WTC11 (cell line): ENCODE results near the gene NELFCD. TPM values are rescaled to one million over a fixed set of nuclear protein-coding genes. Genes with fewer than 3 reads are reported as not detected.

Experiments
- ATAC-seq: fragments of 200-7000 bp; cut with Tn5 transposase; 2 replicates; pipeline ENCODE4 v1.10.0; 2021; ENCODE audit warnings: mild to moderate bottlenecking, moderate library complexity
- CTCF ChIA-PET: fragments of 300-600 bp; sonication (Branson Sonifier 250); formaldehyde crosslinking; loops from one replicate; lab custom pipeline; 2021; ENCODE audit warnings: antibody characterized with exemption; lab: Charles Lee
- POLR2A ChIA-PET: fragments of 350-600 bp; sonication (Branson Sonifier 250); formaldehyde crosslinking; loops from one replicate; lab custom pipeline; 2021; ENCODE audit warnings: antibody characterized with exemption; lab: Charles Lee
- DNase-seq: peaks from one replicate; pipeline ENCODE4 v3.0.0; 2021; ENCODE audit warnings: low spot score
- H3K27ac Mint-ChIP-seq: 2 replicates; pipeline ENCODE4 v1.8.0; 2021; ENCODE audit warnings: mixed read lengths
- H3K27me3 Mint-ChIP-seq: 2 replicates; pipeline ENCODE4 v1.8.0; 2021; ENCODE audit warnings: low read depth, mild to moderate bottlenecking, moderate library complexity, mixed read lengths
- H3K36me3 Mint-ChIP-seq: 2 replicates; pipeline ENCODE4 v1.8.0; 2021; ENCODE audit warnings: mixed read lengths
- H3K4me1 Mint-ChIP-seq: 2 replicates; pipeline ENCODE4 v1.8.0; 2022; ENCODE audit warnings: mixed read lengths
- H3K4me3 Mint-ChIP-seq: 2 replicates; pipeline ENCODE4 v1.8.0; 2021; ENCODE audit warnings: mild to moderate bottlenecking, moderate library complexity, mixed read lengths
- H3K9me3 Mint-ChIP-seq: 2 replicates; pipeline ENCODE4 v1.8.0; 2021; ENCODE audit warnings: mixed read lengths
- ATF1 ChIP-seq: sonication (generic); formaldehyde crosslinking; IDR thresholded peaks from 2 replicates; pipeline ENCODE4 v1.8.1; 2023; ENCODE audit warnings: mild to moderate bottlenecking, moderate library complexity, missing genetic modification reagents
- CBFB ChIP-seq: sonication (generic); formaldehyde crosslinking; IDR thresholded peaks from 2 replicates; pipeline ENCODE4 v1.8.1; 2022; ENCODE audit warnings: mild to moderate bottlenecking, low read depth, missing genetic modification reagents
- CREB1 ChIP-seq: sonication (generic); formaldehyde crosslinking; IDR thresholded peaks from 2 replicates; pipeline ENCODE4 v1.8.0; 2023; ENCODE audit warnings: mild to moderate bottlenecking, missing genetic modification reagents
- CREM ChIP-seq: sonication (generic); formaldehyde crosslinking; IDR thresholded peaks from 2 replicates; pipeline ENCODE4 v1.8.1; 2022; ENCODE audit warnings: mild to moderate bottlenecking, missing genetic modification reagents, moderate library complexity
- FOXJ3 ChIP-seq: sonication (generic); formaldehyde crosslinking; IDR thresholded peaks from 2 replicates; pipeline ENCODE4 v1.9.0; 2021; ENCODE audit warnings: missing genetic modification reagents, mild to moderate bottlenecking, borderline replicate concordance
- JAZF1 ChIP-seq: fragments of 250-450 bp; sonication (Bioruptor Pico); IDR thresholded peaks from 2 replicates; pipeline ENCODE4 v1.9.0; 2021; ENCODE audit warnings: moderate library complexity, mild to moderate bottlenecking, inconsistent platforms
- KAT7 ChIP-seq: sonication (generic); formaldehyde crosslinking; IDR thresholded peaks from 2 replicates; pipeline ENCODE4 v1.8.1; 2023; ENCODE audit warnings: missing genetic modification reagents, mild to moderate bottlenecking, borderline replicate concordance
- MYBL2 ChIP-seq: sonication (generic); formaldehyde crosslinking; IDR thresholded peaks from 2 replicates; pipeline ENCODE4 v1.8.1; 2023; ENCODE audit warnings: mild to moderate bottlenecking, moderate library complexity, missing genetic modification reagents
- NFE2L1 ChIP-seq: sonication (generic); formaldehyde crosslinking; IDR thresholded peaks from 2 replicates; pipeline ENCODE4 v1.8.1; 2023; ENCODE audit warnings: missing genetic modification reagents
- RORB ChIP-seq: fragments of 250-450 bp; sonication (Bioruptor Pico); IDR thresholded peaks from 2 replicates; pipeline ENCODE4 v1.9.0; 2021; ENCODE audit warnings: mild to moderate bottlenecking
- TEAD1 ChIP-seq: sonication (generic); formaldehyde crosslinking; IDR thresholded peaks from 2 replicates; pipeline ENCODE4 v1.8.0; 2022; ENCODE audit warnings: mild to moderate bottlenecking, missing genetic modification reagents
- ZBTB21 ChIP-seq: sonication (generic); formaldehyde crosslinking; IDR thresholded peaks from 2 replicates; pipeline ENCODE4 v1.8.1; 2023; ENCODE audit warnings: mild to moderate bottlenecking, missing genetic modification reagents, borderline replicate concordance
- ZNF121 ChIP-seq: sonication (generic); formaldehyde crosslinking; IDR thresholded peaks from 2 replicates; pipeline ENCODE4 v1.8.0; 2023; ENCODE audit warnings: missing genetic modification reagents
- ZNF317 ChIP-seq: sonication (generic); formaldehyde crosslinking; IDR thresholded peaks from 2 replicates; pipeline ENCODE4 v1.8.1; 2023; ENCODE audit warnings: low read depth, mild to moderate bottlenecking, moderate library complexity, missing genetic modification reagents, borderline replicate concordance
- total RNA-seq: library from RNA; stranded (reverse); gene quantifications from 3 replicates; pipeline ENCODE4 v1.2.3, GENCODE V29; 2021
- TF ChIP-seq, protein P1 (sequence below): sonication (generic); formaldehyde crosslinking; IDR thresholded peaks from 2 replicates; pipeline ENCODE4 v1.8.0; 2023; ENCODE audit warnings: missing genetic modification reagents, mild to moderate bottlenecking, borderline replicate concordance
- TF ChIP-seq, protein P2 (sequence below): sonication (generic); formaldehyde crosslinking; IDR thresholded peaks from 2 replicates; pipeline ENCODE4 v1.8.1; 2023; ENCODE audit warnings: mild to moderate bottlenecking, missing genetic modification reagents
- TF ChIP-seq, protein P3 (sequence below): sonication (generic); formaldehyde crosslinking; IDR thresholded peaks from 2 replicates; pipeline ENCODE4 v1.8.1; 2023; ENCODE audit warnings: mild to moderate bottlenecking, moderate library complexity, missing genetic modification reagents
- TF ChIP-seq, protein P4 (sequence below): sonication (generic); formaldehyde crosslinking; IDR thresholded peaks from 2 replicates; pipeline ENCODE4 v1.8.1; 2023; ENCODE audit warnings: mild to moderate bottlenecking, missing genetic modification reagents, moderate library complexity
- TF ChIP-seq, protein P5 (sequence below): fragments of 250-450 bp; sonication (Bioruptor Pico); IDR thresholded peaks from 2 replicates; pipeline ENCODE4 v1.9.0; 2021; ENCODE audit warnings: mild to moderate bottlenecking
- TF ChIP-seq, protein P6 (sequence below): sonication (generic); formaldehyde crosslinking; IDR thresholded peaks from 2 replicates; pipeline ENCODE4 v1.8.0; 2022; ENCODE audit warnings: mild to moderate bottlenecking, missing genetic modification reagents
- TF ChIP-seq, protein P7 (sequence below): sonication (generic); formaldehyde crosslinking; IDR thresholded peaks from 2 replicates; pipeline ENCODE4 v1.8.0; 2023; ENCODE audit warnings: mild to moderate bottlenecking, missing genetic modification reagents

Gene NELFCD
- total RNA-seq, 1 experiment from 2014 or later: 66.9 TPM

DNA sequence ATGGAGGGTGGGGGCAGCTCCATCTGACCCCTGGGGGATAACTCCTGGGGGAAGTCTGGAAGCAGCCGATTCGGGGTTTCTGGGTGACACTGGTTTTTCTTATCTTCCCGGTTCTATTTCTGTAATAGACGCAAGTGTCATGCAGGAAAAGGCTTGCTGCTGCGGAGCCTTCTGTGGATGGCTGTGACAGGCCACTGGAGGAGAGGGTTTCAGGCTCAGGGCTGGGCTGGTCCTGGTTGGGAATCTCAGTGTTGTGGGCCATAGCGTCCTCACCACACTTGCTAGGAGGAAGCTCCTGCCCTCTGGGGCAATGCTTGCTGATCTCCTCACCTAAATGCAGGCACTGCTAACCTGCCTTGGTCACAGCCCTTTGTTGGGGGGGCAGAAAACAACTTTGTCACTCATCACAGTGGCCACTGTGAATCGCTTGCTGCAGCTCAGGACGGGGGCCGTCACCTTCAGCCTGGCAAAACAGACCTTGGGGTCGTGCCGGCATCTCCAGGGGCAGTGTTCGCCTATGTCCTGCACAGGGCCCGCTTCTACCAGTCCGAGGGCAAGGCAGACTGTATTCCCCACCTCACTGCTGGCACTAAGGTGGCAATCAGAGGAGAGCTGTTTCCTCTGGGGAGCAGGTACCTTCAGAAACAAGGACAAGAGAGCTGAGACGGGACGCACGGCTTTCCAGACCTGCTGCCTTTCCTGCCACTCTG is 33.8 kb downstream of the NELFCD start:
- Mint-ChIP-seq H3K36me3 (no peaks in the 10 kb centered on the region), H3K27me3 (peaks cover 24% of the 10 kb centered on the region)
- POLR2A ChIA-PET: no interaction called here
- TF ChIP-seq, protein P1, sequence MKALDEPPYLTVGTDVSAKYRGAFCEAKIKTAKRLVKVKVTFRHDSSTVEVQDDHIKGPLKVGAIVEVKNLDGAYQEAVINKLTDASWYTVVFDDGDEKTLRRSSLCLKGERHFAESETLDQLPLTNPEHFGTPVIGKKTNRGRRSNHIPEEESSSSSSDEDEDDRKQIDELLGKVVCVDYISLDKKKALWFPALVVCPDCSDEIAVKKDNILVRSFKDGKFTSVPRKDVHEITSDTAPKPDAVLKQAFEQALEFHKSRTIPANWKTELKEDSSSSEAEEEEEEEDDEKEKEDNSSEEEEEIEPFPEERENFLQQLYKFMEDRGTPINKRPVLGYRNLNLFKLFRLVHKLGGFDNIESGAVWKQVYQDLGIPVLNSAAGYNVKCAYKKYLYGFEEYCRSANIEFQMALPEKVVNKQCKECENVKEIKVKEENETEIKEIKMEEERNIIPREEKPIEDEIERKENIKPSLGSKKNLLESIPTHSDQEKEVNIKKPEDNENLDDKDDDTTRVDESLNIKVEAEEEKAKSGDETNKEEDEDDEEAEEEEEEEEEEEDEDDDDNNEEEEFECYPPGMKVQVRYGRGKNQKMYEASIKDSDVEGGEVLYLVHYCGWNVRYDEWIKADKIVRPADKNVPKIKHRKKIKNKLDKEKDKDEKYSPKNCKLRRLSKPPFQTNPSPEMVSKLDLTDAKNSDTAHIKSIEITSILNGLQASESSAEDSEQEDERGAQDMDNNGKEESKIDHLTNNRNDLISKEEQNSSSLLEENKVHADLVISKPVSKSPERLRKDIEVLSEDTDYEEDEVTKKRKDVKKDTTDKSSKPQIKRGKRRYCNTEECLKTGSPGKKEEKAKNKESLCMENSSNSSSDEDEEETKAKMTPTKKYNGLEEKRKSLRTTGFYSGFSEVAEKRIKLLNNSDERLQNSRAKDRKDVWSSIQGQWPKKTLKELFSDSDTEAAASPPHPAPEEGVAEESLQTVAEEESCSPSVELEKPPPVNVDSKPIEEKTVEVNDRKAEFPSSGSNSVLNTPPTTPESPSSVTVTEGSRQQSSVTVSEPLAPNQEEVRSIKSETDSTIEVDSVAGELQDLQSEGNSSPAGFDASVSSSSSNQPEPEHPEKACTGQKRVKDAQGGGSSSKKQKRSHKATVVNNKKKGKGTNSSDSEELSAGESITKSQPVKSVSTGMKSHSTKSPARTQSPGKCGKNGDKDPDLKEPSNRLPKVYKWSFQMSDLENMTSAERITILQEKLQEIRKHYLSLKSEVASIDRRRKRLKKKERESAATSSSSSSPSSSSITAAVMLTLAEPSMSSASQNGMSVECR (CRISPR knock-in tag): no peak
- TF ChIP-seq, protein P2, sequence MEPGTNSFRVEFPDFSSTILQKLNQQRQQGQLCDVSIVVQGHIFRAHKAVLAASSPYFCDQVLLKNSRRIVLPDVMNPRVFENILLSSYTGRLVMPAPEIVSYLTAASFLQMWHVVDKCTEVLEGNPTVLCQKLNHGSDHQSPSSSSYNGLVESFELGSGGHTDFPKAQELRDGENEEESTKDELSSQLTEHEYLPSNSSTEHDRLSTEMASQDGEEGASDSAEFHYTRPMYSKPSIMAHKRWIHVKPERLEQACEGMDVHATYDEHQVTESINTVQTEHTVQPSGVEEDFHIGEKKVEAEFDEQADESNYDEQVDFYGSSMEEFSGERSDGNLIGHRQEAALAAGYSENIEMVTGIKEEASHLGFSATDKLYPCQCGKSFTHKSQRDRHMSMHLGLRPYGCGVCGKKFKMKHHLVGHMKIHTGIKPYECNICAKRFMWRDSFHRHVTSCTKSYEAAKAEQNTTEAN (CRISPR knock-in tag): no peak
- TF ChIP-seq, protein P3, sequence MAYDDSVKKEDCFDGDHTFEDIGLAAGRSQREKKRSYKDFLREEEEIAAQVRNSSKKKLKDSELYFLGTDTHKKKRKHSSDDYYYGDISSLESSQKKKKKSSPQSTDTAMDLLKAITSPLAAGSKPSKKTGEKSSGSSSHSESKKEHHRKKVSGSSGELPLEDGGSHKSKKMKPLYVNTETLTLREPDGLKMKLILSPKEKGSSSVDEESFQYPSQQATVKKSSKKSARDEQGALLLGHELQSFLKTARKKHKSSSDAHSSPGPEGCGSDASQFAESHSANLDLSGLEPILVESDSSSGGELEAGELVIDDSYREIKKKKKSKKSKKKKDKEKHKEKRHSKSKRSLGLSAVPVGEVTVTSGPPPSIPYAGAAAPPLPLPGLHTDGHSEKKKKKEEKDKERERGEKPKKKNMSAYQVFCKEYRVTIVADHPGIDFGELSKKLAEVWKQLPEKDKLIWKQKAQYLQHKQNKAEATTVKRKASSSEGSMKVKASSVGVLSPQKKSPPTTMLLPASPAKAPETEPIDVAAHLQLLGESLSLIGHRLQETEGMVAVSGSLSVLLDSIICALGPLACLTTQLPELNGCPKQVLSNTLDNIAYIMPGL: no peak
- no peak for TF ChIP-seq JAZF1 (CRISPR knock-in tag)
- TF ChIP-seq, protein P4, sequence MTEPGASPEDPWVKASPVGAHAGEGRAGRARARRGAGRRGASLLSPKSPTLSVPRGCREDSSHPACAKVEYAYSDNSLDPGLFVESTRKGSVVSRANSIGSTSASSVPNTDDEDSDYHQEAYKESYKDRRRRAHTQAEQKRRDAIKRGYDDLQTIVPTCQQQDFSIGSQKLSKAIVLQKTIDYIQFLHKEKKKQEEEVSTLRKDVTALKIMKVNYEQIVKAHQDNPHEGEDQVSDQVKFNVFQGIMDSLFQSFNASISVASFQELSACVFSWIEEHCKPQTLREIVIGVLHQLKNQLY (CRISPR knock-in tag): no peak
- no peak for TF ChIP-seq ZNF317 (CRISPR knock-in tag)
- TF ChIP-seq TEAD1 (CRISPR knock-in tag): no peak
- TF ChIP-seq, protein P5, sequence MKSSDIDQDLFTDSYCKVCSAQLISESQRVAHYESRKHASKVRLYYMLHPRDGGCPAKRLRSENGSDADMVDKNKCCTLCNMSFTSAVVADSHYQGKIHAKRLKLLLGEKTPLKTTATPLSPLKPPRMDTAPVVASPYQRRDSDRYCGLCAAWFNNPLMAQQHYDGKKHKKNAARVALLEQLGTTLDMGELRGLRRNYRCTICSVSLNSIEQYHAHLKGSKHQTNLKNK: no peak
- TF ChIP-seq CREB1 (CRISPR knock-in tag): no peak
- TF ChIP-seq ATF1 (CRISPR knock-in tag): no peak
- TF ChIP-seq KAT7 (CRISPR knock-in tag): no peak
- no peak for TF ChIP-seq MYBL2 (CRISPR knock-in tag)
- TF ChIP-seq ZNF121 (CRISPR knock-in tag): no peak
- no peak for TF ChIP-seq CREM (CRISPR knock-in tag)
- no peak for TF ChIP-seq RORB (CRISPR knock-in tag)
- TF ChIP-seq, all 79 proteins: peak for 0
- CTCF ChIA-PET: interaction anchor here (0.6 to 0.7 kb wide), 3 partner anchors 17 to 111 kb away, joined by 3 to 4 read pairs (median 3); partner anchors contain the start of gene ATP5F1E
- Mint-ChIP-seq H3K27ac (no peak overlapping the region), H3K9me3 (no peaks in the 10 kb centered on the region), H3K4me3 (no peak overlapping the region), H3K4me1 (peaks cover 16% of the 10 kb centered on the region)
- no peak for ATAC-seq
- DNase-seq: no peak

DNA sequence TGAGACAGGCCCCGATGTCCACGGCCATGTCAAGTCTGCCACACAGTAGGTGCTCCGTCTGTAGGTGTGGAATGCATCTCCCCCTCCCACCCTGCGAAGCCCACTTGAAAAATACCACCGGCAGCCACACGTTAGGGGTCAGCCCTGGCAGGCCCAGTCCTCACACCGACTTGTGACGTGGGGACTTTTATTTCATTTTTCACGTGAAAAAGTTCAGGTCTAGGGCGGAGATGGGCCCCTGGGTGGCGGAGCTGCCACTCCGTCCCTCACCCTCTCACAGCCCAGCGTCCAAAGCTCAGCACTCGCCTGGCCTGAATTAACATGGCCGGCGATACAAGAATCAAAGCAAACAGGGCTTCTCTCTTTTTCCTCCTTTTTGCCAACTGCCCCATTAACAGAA is 34.4 kb downstream of the NELFCD start:
- H3K27me3 Mint-ChIP-seq: peaks cover 18% of the 10 kb centered on the region
- H3K4me1 Mint-ChIP-seq: peaks cover 15% of the 10 kb centered on the region
- ChIA-PET CTCF (interaction anchor here (0.6 to 0.7 kb wide), 2 partner anchors 67 to 110 kb away, joined by 3 to 4 read pairs; no protein-coding TSS in a partner anchor), POLR2A (no interaction called here)
- no peak overlapping the region for H3K4me3 Mint-ChIP-seq
- H3K27ac Mint-ChIP-seq: no peak overlapping the region
- no peaks in the 10 kb centered on the region for H3K36me3 Mint-ChIP-seq
- no peaks in the 10 kb centered on the region for H3K9me3 Mint-ChIP-seq
- DNase-seq: no peak
- ATAC-seq: no peak
- TF ChIP-seq FOXJ3 (CRISPR knock-in tag): no peak
- TF ChIP-seq, protein P6, sequence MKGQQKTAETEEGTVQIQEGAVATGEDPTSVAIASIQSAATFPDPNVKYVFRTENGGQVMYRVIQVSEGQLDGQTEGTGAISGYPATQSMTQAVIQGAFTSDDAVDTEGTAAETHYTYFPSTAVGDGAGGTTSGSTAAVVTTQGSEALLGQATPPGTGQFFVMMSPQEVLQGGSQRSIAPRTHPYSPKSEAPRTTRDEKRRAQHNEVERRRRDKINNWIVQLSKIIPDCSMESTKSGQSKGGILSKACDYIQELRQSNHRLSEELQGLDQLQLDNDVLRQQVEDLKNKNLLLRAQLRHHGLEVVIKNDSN (CRISPR knock-in tag): no peak
- TF ChIP-seq, protein P4 (CRISPR knock-in tag): no peak
- TF ChIP-seq NFE2L1 (CRISPR knock-in tag): no peak
- TF ChIP-seq CBFB (CRISPR knock-in tag): no peak
- TF ChIP-seq, protein P7, sequence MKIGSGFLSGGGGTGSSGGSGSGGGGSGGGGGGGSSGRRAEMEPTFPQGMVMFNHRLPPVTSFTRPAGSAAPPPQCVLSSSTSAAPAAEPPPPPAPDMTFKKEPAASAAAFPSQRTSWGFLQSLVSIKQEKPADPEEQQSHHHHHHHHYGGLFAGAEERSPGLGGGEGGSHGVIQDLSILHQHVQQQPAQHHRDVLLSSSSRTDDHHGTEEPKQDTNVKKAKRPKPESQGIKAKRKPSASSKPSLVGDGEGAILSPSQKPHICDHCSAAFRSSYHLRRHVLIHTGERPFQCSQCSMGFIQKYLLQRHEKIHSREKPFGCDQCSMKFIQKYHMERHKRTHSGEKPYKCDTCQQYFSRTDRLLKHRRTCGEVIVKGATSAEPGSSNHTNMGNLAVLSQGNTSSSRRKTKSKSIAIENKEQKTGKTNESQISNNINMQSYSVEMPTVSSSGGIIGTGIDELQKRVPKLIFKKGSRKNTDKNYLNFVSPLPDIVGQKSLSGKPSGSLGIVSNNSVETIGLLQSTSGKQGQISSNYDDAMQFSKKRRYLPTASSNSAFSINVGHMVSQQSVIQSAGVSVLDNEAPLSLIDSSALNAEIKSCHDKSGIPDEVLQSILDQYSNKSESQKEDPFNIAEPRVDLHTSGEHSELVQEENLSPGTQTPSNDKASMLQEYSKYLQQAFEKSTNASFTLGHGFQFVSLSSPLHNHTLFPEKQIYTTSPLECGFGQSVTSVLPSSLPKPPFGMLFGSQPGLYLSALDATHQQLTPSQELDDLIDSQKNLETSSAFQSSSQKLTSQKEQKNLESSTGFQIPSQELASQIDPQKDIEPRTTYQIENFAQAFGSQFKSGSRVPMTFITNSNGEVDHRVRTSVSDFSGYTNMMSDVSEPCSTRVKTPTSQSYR (CRISPR knock-in tag): no peak
- TF ChIP-seq ZBTB21 (CRISPR knock-in tag): no peak
- TF ChIP-seq CREB1 (CRISPR knock-in tag): no peak
